ENCODE results near the gene SGCA.

The SGCA gene

DNA sequence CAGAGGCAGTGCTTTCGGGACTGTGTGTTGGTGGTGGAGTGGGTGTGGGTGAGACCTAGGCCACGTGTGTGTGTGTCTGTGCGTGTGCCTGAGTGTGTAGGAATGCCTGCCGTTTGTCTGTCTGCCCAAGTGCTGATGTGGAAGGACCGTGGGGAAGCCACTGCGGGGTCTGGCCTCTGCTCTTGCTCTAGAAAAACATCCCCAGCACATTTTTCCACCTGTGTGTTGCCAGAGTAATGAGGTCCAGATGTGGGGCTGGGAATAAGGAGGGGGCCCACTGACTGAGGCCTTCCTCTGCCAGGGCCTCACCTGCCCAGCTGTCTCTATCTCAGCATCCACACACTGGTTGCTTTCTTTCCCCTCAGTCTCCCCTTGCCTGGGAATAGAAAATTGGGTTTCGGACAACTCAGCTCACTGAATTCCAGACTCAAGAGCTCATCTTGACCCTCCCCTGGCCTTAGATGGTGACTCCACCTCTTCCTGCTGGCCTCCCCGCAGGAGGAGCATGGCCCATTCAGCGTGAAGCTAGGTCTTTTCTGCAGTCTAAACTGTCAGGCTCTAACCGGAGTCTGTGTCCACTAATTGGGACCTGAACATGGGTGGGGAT, 7.6 kb downstream of the SGCA start:
- no peaks in the 10 kb centered on the region for H3K9me3 ChIP-seq (ENCODE audit: control insufficient read depth in 5 of 5, low read length in 5 of 5)
- H3K4me3 ChIP-seq (ENCODE audit: low read depth in 1 of 5, low read length in 5 of 5): no peak overlapping the region
- no peaks in the 10 kb centered on the region for H3K36me3 ChIP-seq (ENCODE audit: control insufficient read depth in 5 of 5, insufficient read depth in 5 of 5, low read length in 5 of 5)
- H3K4me1 ChIP-seq (ENCODE audit: control insufficient read depth in 5 of 5, insufficient read depth in 5 of 5, low read length in 5 of 5): peaks cover 0 to 25% (median 20%) of the 10 kb centered on the region in 5 donors
- H3K27ac ChIP-seq (ENCODE audit: low read depth, low read length): no peak overlapping the region
- peaks cover 0 to 4% (median 1%) of the 10 kb centered on the region in 5 donors for H3K27me3 ChIP-seq (ENCODE audit: control insufficient read depth in 5 of 5, insufficient read depth in 4 of 5, low read length in 5 of 5)
- no peak overlapping the region for H3K9ac ChIP-seq (ENCODE audit: low read length in 5 of 5)

DNA sequence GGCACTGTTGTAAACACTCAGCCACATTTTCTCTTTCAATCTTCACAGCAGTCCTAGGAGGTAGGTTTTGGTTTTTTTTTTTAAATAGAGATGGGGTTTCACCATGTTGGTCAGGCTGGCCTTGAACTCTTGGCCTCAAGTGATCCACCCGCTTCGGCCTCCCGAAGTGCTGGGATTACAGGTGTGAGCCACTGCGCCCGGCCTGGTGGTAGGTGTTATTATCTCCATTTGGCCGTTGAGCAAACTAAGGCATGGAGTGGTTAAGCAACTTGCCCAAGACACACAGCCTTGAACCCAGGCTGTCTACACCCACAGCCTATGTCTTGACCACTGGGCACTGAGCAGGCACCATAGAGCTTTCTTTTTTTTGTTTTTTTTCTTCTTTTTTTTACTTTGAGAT, 8.6 kb downstream of the SGCA start:
- Histone ChIP-seq H3K27ac (ENCODE audit: low read depth, low read length) (no peak overlapping the region), H3K4me1 (ENCODE audit: control insufficient read depth in 5 of 5, insufficient read depth in 5 of 5, low read length in 5 of 5) (peaks cover 0 to 24% (median 21%) of the 10 kb centered on the region in 5 donors)

DNA sequence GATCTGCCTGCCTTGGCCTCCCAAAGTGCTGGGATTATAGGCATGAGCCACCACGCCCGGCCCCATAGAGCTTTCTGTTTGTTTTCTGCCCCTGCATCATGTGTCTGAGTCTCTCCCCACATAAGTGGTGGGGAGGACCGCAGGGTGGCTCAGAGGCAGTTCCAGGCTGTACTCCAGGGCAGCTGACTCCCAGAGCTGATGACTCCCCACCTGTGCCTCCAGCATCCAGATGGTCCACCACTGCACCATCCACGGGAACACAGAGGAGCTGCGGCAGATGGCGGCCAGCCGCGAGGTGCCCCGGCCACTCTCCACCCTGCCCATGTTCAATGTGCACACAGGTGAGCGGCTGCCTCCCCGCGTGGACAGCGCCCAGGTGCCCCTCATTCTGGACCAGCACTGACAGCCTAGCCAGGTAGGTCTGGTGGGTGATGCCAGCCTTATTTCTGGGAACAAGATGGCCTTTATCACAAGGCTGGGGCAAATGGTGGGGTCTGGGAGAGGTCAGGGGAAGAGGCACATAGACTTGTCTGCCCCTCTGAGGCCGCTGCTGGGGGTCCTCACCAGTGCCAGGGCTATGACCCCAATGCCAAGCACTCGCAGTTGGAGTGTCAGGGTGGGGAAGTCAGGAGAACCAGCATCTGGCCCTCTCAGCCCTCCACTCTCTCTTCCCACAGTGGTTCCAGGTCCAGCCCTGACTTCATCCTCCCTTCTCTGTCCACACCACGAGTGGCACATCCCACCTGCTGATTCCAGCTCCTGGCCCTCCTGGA, 9.4 kb downstream of the SGCA start:
- peaks cover 0 to 24% (median 20%) of the 10 kb centered on the region in 5 donors for H3K4me1 ChIP-seq (ENCODE audit: control insufficient read depth in 5 of 5, insufficient read depth in 5 of 5, low read length in 5 of 5)
- no peak overlapping the region for H3K27ac ChIP-seq (ENCODE audit: low read depth, low read length)
- H3K9ac ChIP-seq (ENCODE audit: low read length in 5 of 5): no peak overlapping the region

More for the DNA sequence above, 8.6 kb downstream of the SGCA start:
- Histone ChIP-seq H3K9me3 (ENCODE audit: control insufficient read depth in 5 of 5, low read length in 5 of 5) (no peaks in the 10 kb centered on the region), H3K36me3 (ENCODE audit: control insufficient read depth in 5 of 5, insufficient read depth in 5 of 5, low read length in 5 of 5) (no peaks in the 10 kb centered on the region), H3K4me3 (ENCODE audit: low read depth in 1 of 5, low read length in 5 of 5) (no peak overlapping the region), H3K27me3 (ENCODE audit: control insufficient read depth in 5 of 5, insufficient read depth in 4 of 5, low read length in 5 of 5) (peaks cover 0 to 2% (median 0%) of the 10 kb centered on the region in 5 donors), H3K9ac (ENCODE audit: low read length in 5 of 5) (no peak overlapping the region)

DNA sequence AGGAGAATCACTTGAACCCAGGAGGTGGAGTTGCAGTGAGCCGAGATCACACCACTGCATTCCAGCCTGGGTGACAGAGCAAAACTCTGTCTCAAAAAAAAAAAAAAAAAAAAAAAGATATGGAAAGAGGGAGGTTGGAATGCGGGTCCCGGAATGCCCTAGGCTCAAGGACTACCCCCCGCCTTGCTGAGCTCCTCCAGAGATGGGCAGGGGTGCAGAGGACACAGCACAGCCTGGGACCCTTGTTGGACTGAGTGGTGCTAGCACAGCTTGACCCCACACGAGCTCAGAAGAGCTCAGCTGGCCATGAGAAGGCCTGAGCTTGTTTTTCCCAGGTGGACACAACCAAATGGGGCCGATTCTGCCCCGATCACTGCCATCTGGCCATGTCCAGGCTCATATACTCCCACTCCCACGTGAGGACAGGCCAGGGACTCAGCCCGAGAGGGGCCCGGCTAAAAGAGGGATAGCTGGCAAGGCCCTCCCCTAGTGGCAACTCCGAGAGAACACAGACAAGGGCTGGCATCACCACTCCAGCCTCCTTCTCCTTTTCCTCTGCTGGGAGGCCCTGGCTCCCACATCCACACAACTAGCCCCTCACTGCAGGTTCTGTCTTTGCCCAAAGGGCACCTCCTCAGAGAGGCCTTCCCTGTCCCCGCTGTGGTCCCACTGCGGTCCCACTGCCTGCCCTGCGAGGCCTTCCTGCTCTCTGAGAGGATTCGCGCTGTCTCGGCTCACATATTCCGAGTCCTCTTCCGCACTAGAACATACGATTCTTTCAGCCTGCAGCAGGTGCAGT, 11.0 kb downstream of the SGCA start:
- Histone ChIP-seq H3K27me3 (ENCODE audit: control insufficient read depth in 5 of 5, insufficient read depth in 4 of 5, low read length in 5 of 5) (peaks cover 0 to 2% (median 0%) of the 10 kb centered on the region in 5 donors), H3K4me1 (ENCODE audit: control insufficient read depth in 5 of 5, insufficient read depth in 5 of 5, low read length in 5 of 5) (peaks cover 0 to 29% (median 20%) of the 10 kb centered on the region in 5 donors), H3K27ac (ENCODE audit: low read depth, low read length) (no peak overlapping the region), H3K9ac (ENCODE audit: low read length in 5 of 5) (no peak overlapping the region), H3K9me3 (ENCODE audit: control insufficient read depth in 5 of 5, low read length in 5 of 5) (no peaks in the 10 kb centered on the region), H3K4me3 (ENCODE audit: low read depth in 1 of 5, low read length in 5 of 5) (no peak overlapping the region), H3K36me3 (ENCODE audit: control insufficient read depth in 5 of 5, insufficient read depth in 5 of 5, low read length in 5 of 5) (no peaks in the 10 kb centered on the region)

More for the DNA sequence above, 9.4 kb downstream of the SGCA start:
- Histone ChIP-seq H3K9me3 (ENCODE audit: control insufficient read depth in 5 of 5, low read length in 5 of 5) (no peaks in the 10 kb centered on the region), H3K27me3 (ENCODE audit: control insufficient read depth in 5 of 5, insufficient read depth in 4 of 5, low read length in 5 of 5) (peaks cover 0 to 2% (median 0%) of the 10 kb centered on the region in 5 donors), H3K4me3 (ENCODE audit: low read depth in 1 of 5, low read length in 5 of 5) (no peak overlapping the region), H3K36me3 (ENCODE audit: control insufficient read depth in 5 of 5, insufficient read depth in 5 of 5, low read length in 5 of 5) (no peaks in the 10 kb centered on the region)

DNA sequence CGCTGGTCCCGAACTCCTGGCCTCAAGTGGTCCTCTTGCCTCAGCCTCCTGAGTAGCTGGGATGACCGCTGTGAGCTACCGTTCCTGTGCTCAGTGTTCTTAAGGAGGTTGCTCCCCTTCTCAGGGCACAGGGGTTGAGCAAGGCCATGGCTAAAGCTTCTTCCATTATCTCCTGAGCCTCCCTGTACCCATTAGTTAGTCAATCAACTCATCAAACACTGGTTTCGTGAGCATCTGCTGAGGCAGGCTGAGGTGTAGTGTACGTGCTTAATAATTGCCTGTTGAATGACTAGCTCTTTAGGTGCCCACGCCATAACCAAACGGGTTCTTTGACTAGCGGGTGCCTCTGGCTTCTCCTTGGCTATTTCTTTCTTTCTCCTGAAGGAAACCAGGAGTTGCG, 11.7 kb downstream of the SGCA start:
- Histone ChIP-seq H3K4me1 (ENCODE audit: control insufficient read depth in 5 of 5, insufficient read depth in 5 of 5, low read length in 5 of 5) (peaks cover 0 to 31% (median 20%) of the 10 kb centered on the region in 5 donors), H3K27ac (ENCODE audit: low read depth, low read length) (no peak overlapping the region), H3K9ac (ENCODE audit: low read length in 5 of 5) (no peak overlapping the region), H3K4me3 (ENCODE audit: low read depth in 1 of 5, low read length in 5 of 5) (peak overlapping the region in 1 of 5 donors; percentile 35), H3K27me3 (ENCODE audit: control insufficient read depth in 5 of 5, insufficient read depth in 4 of 5, low read length in 5 of 5) (peaks cover 0 to 6% (median 0%) of the 10 kb centered on the region in 5 donors), H3K36me3 (ENCODE audit: control insufficient read depth in 5 of 5, insufficient read depth in 5 of 5, low read length in 5 of 5) (no peaks in the 10 kb centered on the region), H3K9me3 (ENCODE audit: control insufficient read depth in 5 of 5, low read length in 5 of 5) (no peaks in the 10 kb centered on the region)

DNA sequence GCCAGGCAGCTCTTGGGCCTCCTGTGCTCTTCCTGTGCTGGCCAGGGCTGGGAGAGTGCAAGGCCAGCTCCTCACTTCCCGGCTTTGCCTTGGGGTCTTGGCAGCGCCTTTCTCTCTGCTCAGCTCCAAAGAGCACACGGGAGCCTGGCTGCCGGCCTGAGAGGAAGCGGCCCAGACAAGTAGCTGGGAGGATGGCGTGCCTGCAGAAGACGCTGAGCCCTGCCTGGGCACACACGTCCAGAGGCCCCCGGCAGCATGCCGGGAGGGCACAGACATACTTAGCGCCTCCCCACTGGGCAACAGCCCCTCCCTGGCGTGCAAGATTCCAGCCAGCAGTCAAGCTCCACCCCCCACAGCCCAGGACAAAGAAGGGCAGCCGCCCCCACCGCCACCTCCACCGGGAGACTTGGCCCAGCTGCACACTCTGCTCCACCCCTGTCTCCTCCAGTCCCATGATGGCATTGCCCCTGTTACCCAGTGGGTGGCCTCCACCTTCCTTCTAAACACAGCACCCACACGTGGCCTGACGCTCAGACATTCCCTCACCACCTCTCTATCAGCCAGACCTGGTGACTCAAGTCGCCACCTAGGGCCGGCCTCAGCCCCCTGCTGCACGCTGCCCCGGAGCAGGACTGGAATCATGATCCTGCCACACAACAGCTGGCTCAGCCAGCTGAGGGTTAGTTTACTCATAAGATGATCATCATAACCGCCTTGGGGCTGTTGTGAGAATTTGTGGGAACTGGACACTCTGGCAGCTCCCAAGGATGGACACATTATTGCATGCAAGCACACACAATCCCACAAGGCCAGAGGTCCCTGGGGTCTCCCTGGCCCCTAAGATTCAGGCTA, 12.4 kb downstream of the SGCA start:
- Histone ChIP-seq H3K9ac (ENCODE audit: low read length in 5 of 5) (peak overlapping the region in 1 of 5 donors; percentile 23), H3K4me3 (ENCODE audit: low read depth in 1 of 5, low read length in 5 of 5) (peak overlapping the region in 4 of 5 donors; percentile 17 to 46 (median 26)), H3K36me3 (ENCODE audit: control insufficient read depth in 5 of 5, insufficient read depth in 5 of 5, low read length in 5 of 5) (no peaks in the 10 kb centered on the region), H3K27ac (ENCODE audit: low read depth, low read length) (no peak overlapping the region), H3K27me3 (ENCODE audit: control insufficient read depth in 5 of 5, insufficient read depth in 4 of 5, low read length in 5 of 5) (peaks cover 0 to 6% (median under 1%) of the 10 kb centered on the region in 5 donors), H3K4me1 (ENCODE audit: control insufficient read depth in 5 of 5, insufficient read depth in 5 of 5, low read length in 5 of 5) (peaks cover 0 to 27% (median 17%) of the 10 kb centered on the region in 5 donors), H3K9me3 (ENCODE audit: control insufficient read depth in 5 of 5, low read length in 5 of 5) (no peaks in the 10 kb centered on the region)

DNA sequence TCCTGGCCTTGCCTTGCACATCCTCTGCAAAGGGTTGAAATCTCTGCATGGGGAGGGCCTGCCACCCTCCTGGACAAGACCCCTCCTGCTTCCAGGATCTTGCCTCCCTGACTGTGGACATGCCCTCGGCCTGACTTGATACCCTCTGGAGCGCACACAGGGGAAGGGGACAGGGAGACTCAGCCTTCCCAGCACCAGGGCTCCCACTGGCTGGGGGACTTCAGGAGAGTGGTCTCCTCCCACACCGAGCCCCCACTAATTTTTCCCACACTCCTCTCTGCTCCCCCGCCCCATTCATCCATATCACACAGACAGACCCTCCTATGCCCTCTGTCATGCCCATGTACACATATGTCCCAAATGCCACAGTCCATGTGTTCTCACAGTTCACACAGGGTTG, 14.3 kb downstream of the SGCA start:
- H3K9me3 ChIP-seq (ENCODE audit: control insufficient read depth in 5 of 5, low read length in 5 of 5): no peaks in the 10 kb centered on the region
- H3K36me3 ChIP-seq (ENCODE audit: control insufficient read depth in 5 of 5, insufficient read depth in 5 of 5, low read length in 5 of 5): no peaks in the 10 kb centered on the region
- H3K27ac ChIP-seq (ENCODE audit: low read depth, low read length): no peak overlapping the region
- no peak overlapping the region for H3K9ac ChIP-seq (ENCODE audit: low read length in 5 of 5)
- no peak overlapping the region for H3K4me3 ChIP-seq (ENCODE audit: low read depth in 1 of 5, low read length in 5 of 5)
- peaks cover 0 to 34% (median 21%) of the 10 kb centered on the region in 5 donors for H3K4me1 ChIP-seq (ENCODE audit: control insufficient read depth in 5 of 5, insufficient read depth in 5 of 5, low read length in 5 of 5)
- peaks cover 0 to 11% (median 6%) of the 10 kb centered on the region in 5 donors for H3K27me3 ChIP-seq (ENCODE audit: control insufficient read depth in 5 of 5, insufficient read depth in 4 of 5, low read length in 5 of 5)

DNA sequence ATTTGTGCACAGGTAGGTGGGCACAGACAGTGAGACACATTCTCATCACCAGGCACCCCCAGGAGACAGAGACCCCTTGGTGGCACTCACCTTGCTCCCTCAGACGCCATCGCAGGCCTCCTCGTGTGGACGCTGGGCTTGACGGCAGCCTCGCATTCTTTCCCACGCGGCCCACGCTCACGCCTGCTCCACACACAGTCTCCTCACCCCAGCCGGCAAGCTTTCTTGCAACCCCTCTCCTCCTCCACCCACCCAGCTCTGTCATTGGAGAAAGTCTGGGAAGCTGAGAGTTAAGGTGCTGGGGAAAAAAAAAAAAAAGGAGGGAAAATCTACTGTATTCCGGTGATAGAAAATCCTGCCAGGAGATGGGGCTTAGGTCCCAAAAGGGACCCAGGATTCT, 14.8 kb downstream of the SGCA start:
- Histone ChIP-seq H3K27me3 (ENCODE audit: control insufficient read depth in 5 of 5, insufficient read depth in 4 of 5, low read length in 5 of 5) (peaks cover 0 to 15% (median 6%) of the 10 kb centered on the region in 5 donors), H3K36me3 (ENCODE audit: control insufficient read depth in 5 of 5, insufficient read depth in 5 of 5, low read length in 5 of 5) (no peaks in the 10 kb centered on the region), H3K9me3 (ENCODE audit: control insufficient read depth in 5 of 5, low read length in 5 of 5) (no peaks in the 10 kb centered on the region), H3K9ac (ENCODE audit: low read length in 5 of 5) (no peak overlapping the region), H3K4me1 (ENCODE audit: control insufficient read depth in 5 of 5, insufficient read depth in 5 of 5, low read length in 5 of 5) (peaks cover 0 to 34% (median 21%) of the 10 kb centered on the region in 5 donors), H3K4me3 (ENCODE audit: low read depth in 1 of 5, low read length in 5 of 5) (no peak overlapping the region), H3K27ac (ENCODE audit: low read depth, low read length) (no peak overlapping the region)

DNA sequence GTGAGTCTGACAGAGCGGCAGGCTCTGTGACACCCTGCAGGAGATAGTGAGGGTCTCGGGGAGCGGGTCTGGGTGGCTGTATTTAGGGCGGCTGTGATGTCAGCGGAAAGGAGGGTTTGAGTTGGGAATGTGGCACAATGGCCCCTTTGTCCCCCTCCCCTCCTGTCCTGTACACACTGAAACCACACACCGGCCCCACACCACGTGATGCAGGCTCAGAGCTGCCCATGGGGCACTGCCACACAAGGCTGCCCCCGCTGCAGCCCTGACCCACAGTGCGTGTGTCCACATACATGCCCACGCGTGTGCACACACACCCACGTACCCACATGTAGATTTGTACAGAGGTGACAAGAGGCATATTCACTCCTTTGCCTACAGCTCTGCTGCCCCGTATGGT, 15.3 kb downstream of the SGCA start:
- H3K4me3 ChIP-seq (ENCODE audit: low read depth in 1 of 5, low read length in 5 of 5): no peak overlapping the region
- H3K9me3 ChIP-seq (ENCODE audit: control insufficient read depth in 5 of 5, low read length in 5 of 5): no peaks in the 10 kb centered on the region
- H3K36me3 ChIP-seq (ENCODE audit: control insufficient read depth in 5 of 5, insufficient read depth in 5 of 5, low read length in 5 of 5): peaks cover 0 to 5% (median under 1%) of the 10 kb centered on the region in 5 donors
- no peak overlapping the region for H3K27ac ChIP-seq (ENCODE audit: low read depth, low read length)
- peaks cover 2 to 20% (median 9%) of the 10 kb centered on the region in 5 donors for H3K27me3 ChIP-seq (ENCODE audit: control insufficient read depth in 5 of 5, insufficient read depth in 4 of 5, low read length in 5 of 5)
- H3K4me1 ChIP-seq (ENCODE audit: control insufficient read depth in 5 of 5, insufficient read depth in 5 of 5, low read length in 5 of 5): peaks cover 0 to 34% (median 21%) of the 10 kb centered on the region in 5 donors
- H3K9ac ChIP-seq (ENCODE audit: low read length in 5 of 5): no peak overlapping the region

All from subcutaneous abdominal adipose tissue (tissue), 5 donors.